Stimulated activated CD8-positive, alpha-beta memory T cell treated with anti-CD3 and anti-CD28 coated beads, Interleukin-15, amount 100 ng/mL, for 1 hour (primary cell): ENCODE data around the gene VAMP8.

Experiments
- DNase-seq: peaks from one replicate; pipeline ENCODE4 v3.0.0-alpha.2; 2020; ENCODE audit warnings: low read depth

VAMP8 gene

DNA sequence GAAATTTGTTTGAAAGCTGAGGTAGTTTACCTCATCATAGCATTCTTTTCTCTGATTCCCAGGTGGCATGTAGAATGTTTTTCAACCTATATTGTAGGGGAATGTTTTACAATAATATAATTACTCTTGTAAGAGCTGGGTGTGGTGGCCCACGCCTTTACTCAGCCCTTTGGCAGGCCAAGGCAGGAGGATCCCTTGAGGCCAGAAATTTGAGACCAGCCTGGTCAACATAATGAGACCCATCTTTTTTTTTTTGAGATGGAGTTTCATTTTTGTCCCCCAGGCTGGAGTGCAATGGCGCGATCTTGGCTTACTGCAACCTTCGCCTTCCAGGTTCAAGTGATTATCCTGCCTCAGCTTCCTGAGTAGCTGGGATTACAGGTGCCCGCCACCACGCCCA is 42.2 kb downstream of the VAMP8 start:
- no peak for DNase-seq

- DNase-seq, result no peak
Observed at GRCh38 chr2:85621338-85621737, 44.0 kb downstream of the VAMP8 start.

DNA sequence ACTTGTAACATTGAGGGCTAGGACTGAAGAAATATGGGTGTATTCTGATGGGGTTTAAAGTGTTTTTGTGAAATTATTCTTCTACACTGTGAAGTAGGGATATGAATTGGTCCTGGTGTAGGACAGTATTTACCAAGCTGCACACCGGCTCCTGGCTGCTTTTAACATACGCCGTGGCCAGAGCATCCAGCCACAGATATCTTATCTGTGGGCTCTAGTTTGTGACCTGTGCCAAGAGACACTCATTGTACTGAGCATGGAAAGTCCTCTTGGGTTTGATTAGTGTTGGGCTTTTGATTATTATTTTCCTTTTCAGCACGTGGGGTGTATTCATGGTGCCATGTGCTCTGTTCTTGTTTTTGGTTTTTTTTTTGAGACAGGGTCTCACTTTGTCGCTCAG is 46.6 kb downstream of the VAMP8 start:
- DNase-seq, result no peak

- DNase-seq, result no peak
Observed at GRCh38 chr2:85628658-85629057, 51.3 kb downstream of the VAMP8 start.

GRCh38 chr2:85631316-85631715 is 53.9 kb downstream of the VAMP8 start:
- DNase-seq, result no peak
